ENCODE data around the gene ZNF611.
"Not testable (repeated sequence)": the region's sequence is repeated elsewhere in the genome, so short reads cannot be mapped to it uniquely, and the experiment has no call there.

The ZNF611 gene

DNA sequence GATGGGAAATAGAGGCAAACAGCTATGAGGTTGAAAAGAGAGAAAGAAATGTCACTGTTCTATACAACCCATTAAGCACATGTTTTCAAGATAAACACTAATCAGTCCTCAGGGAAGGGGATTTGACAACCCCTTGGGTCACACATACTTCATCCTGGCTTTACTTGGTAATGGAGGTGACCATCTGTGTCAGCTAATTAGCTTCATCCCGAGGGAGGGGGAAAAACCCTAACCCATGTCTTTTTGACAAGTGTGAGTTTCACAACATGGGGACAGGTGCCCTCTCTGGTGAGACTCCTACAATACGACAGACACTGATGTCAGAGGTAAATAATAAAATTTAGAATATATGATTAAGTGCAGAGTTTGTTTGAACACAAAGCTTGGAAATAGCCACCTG, 43.1 kb downstream of the ZNF611 start:
- Histone ChIP-seq H3K9me3 (no peaks in the 10 kb centered on the region), H3K27ac (peak overlapping the region; percentile 91 to 92), H3K4me3 (no peak overlapping the region), H3K27me3 (no peaks in the 10 kb centered on the region), H3K4me1 (peaks cover 0 to 26% (median 12%) of the 10 kb centered on the region in 4 donors), H3K36me3 (no peaks in the 10 kb centered on the region)
- TF ChIP-seq, protein P1, sequence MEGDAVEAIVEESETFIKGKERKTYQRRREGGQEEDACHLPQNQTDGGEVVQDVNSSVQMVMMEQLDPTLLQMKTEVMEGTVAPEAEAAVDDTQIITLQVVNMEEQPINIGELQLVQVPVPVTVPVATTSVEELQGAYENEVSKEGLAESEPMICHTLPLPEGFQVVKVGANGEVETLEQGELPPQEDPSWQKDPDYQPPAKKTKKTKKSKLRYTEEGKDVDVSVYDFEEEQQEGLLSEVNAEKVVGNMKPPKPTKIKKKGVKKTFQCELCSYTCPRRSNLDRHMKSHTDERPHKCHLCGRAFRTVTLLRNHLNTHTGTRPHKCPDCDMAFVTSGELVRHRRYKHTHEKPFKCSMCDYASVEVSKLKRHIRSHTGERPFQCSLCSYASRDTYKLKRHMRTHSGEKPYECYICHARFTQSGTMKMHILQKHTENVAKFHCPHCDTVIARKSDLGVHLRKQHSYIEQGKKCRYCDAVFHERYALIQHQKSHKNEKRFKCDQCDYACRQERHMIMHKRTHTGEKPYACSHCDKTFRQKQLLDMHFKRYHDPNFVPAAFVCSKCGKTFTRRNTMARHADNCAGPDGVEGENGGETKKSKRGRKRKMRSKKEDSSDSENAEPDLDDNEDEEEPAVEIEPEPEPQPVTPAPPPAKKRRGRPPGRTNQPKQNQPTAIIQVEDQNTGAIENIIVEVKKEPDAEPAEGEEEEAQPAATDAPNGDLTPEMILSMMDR (IDR thresholded peaks at IDR 0.05): no peak
- no peak for DNase-seq
- intact Hi-C loops (cut with DNase I; ENCODE audit: low total_unique reads): loop anchor here (5.0 kb wide), 1 partner anchor 49 kb away; no protein-coding TSS in a partner anchor

DNA sequence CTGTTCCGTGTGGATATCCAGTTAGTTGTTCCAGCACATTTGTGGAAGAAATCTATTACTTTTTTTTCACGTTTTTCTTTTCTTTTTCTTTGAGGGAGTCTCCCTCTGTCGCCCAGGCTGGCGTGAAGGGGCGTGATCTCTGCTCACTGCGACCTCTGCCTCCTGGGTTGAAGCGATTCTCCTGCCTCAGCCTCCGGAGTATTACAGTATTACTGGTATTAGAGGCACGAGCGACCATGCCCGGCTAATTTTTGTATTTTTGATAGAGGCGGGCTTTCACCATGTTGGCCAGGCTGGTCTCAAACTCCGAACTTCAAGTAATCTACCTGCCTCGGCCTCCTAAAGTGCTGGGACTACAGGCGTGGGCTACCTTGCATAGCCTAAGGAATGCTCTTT, 43.6 kb downstream of the ZNF611 start:
- Histone ChIP-seq H3K4me3 (peak overlapping the region; percentile 56), H3K27me3 (no peaks in the 10 kb centered on the region), H3K4me1 (peaks cover 0 to 31% (median 14%) of the 10 kb centered on the region in 4 donors), H3K36me3 (no peaks in the 10 kb centered on the region), H3K27ac (peak overlapping the region; percentile 91 to 92), H3K9me3 (no peaks in the 10 kb centered on the region)
- DNase-seq: peak in 1 of 2 donors; percentile 23
- TF ChIP-seq, protein P1 (IDR thresholded peaks at IDR 0.05): no peak
- intact Hi-C loops (cut with DNase I; ENCODE audit: low total_unique reads): loop anchor here (5.0 kb wide), 1 partner anchor 49 kb away; no protein-coding TSS in a partner anchor

DNA sequence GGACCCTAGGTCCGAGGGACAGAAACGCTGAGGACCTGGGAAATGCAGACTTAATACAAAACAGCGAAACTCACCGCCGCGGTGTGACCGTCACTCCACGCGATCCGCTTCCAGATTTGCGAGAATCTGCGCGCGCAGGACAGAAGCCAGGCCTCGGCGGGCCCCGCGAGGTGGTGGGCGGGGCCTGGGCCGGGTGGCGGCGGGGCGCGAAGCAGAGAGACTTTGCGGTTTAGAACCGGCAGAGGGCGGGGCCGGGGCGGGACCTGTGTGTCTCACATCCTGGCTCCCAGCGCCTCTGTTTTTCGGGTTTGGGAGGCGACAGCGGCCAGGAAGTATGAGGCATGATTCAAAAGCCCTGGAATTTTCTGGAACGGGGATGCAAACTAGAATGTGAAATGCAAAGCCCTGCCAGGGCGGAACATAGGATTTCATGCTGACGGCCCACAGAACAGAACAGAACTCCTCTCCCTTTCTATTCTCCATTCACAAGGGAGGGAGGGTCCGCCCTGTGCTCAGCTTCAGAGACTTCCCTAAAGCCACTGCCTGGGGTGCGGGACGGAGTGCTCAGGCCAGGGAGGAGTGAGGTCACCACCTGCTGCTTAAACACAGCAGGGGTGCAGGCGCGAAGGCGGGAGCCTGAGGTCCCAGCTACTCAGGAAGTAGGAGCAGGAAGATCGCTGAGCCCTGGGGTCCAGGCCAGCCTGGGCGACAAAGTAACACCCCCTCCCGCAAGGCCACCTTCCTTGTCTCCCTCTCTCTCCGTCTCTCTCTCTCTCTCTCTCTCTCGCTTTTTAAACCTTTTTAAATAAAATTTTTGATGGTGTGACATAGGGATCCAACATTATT, 44.3 kb downstream of the ZNF611 start:
- H3K36me3 ChIP-seq: no peaks in the 10 kb centered on the region
- peak overlapping the region; percentile 56 for H3K4me3 ChIP-seq
- H3K4me1 ChIP-seq: peaks cover 0 to 31% (median 16%) of the 10 kb centered on the region in 4 donors
- peak; percentile 96 to 97 for DNase-seq
- intact Hi-C loops (cut with DNase I; ENCODE audit: low total_unique reads): loop anchor here (5.0 kb wide), 1 partner anchor 48 kb away; no protein-coding TSS in a partner anchor
- no peaks in the 10 kb centered on the region for H3K9me3 ChIP-seq
- TF ChIP-seq, protein P1 (IDR thresholded peaks at IDR 0.05): peak; percentile 46 to 52
- H3K27ac ChIP-seq: peak overlapping the region; percentile 91 to 92
- H3K27me3 ChIP-seq: no peaks in the 10 kb centered on the region

DNA sequence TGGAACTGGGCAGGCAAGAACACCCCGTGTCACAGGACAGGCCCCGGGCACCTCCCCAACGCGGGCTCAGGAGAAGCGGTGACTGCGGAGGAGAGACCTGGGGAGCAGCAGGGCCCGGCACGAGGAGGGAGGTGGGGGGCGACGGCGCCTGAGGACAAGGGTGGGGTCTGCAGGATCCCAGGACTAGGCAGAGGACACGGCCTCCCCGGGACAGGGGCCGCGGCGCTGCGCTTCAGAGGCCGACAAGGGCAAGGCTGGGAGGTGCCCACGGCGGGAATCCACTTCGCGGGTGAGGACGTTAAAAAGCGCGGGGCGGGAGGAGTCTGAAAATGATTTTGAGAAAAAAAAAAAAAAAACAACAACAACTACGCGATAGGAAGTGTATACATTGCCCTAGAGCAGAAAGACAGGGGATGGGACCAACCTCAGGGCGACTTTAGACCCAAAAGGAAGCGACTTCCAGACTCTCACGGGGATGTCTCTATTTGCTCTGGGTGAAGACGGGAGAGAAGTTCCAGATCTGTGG, 44.9 kb downstream of the ZNF611 start:
- intact Hi-C loops (cut with DNase I; ENCODE audit: low total_unique reads): loop anchor here (5.0 kb wide), 1 partner anchor 48 kb away; no protein-coding TSS in a partner anchor
- Histone ChIP-seq H3K27ac (peak overlapping the region; percentile 91 to 92), H3K4me3 (peak overlapping the region; percentile 56), H3K27me3 (no peaks in the 10 kb centered on the region), H3K9me3 (no peaks in the 10 kb centered on the region), H3K4me1 (peaks cover 0 to 32% (median 17%) of the 10 kb centered on the region in 4 donors), H3K36me3 (no peaks in the 10 kb centered on the region)
- DNase-seq: peak; percentile 46 to 79
- TF ChIP-seq, protein P1 (IDR thresholded peaks at IDR 0.05): no peak

- H3K27me3 ChIP-seq; intact Hi-C loops (cut with DNase I; ENCODE audit: low total_unique reads); DNase-seq; H3K9me3 ChIP-seq; H3K36me3 ChIP-seq: not testable (repeated sequence)
- H3K27ac ChIP-seq: peak overlapping the region; percentile 91 to 92
- H3K4me1 ChIP-seq: peaks cover 0 to 34% (median 17%) of the 10 kb centered on the region in 4 donors
- peak overlapping the region; percentile 56 for H3K4me3 ChIP-seq
Observed at GRCh38 chr19:52688925-52689796, 45.7 kb downstream of the ZNF611 start.

Measured in tibial artery (tissue), 4 donors.